NCI-H187 treated with DMSO at 0.1 percent for 48 hours (cell line): Measurements from ENCODE around the gene ZCCHC4.
"Not testable (repeated sequence)": the region's sequence is repeated elsewhere in the genome, so short reads cannot be mapped to it uniquely, and the experiment has no call there.

Source experiments
- DNase-seq: peaks from one replicate; lab custom pipeline; 2025; lab: John Stamatoyannopoulos, UW

ZCCHC4 gene

GRCh38 chr4:25321703-25322102 lies 9.1 kb downstream of the ZCCHC4 start:
- no peak for DNase-seq

- not testable (repeated sequence) for DNase-seq
These were observed 15.9 kb downstream of the ZCCHC4 start for GRCh38 chr4:25328463-25328862.

DNA sequence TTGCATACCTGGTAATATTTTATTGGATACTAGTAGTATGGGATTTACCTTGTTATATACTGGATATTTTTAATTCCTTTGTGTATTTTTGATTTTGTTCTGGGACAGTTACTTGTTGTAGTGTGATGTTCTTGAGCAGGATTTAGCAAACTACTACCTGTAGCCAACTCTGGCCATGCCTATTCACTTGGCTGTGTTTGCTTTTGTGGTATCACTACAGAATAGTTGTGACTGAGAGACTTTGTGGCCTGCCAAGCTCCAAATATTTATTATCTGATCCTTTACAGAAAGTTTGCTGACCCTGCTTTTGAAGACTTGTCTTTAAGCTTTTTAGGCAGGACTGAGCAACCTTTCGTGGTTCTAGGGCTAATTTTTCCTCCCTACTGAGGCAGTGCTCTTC lies 17.8 kb downstream of the ZCCHC4 start:
- DNase-seq, result no peak

- no peak for DNase-seq
These were observed 18.6 kb downstream of the ZCCHC4 start for GRCh38 chr4:25330905-25331808.

DNA sequence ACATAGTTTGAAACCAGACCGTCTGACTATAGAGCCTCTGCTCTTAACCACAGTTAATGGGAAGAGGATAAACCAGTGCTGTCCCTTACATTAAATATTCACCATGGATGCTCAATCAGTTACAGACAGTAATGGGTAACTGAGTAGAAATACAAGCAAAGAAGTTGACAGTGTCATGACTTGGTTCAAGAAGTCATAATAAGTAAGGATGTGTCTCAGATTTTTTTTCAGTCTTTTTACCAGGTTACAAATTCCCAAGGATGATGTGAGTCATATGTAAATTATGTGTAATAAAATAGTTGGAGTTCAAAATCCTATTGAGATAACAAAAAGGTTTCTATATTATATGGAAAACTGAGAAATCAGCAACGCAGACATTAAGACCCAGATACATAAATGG lies 31.1 kb downstream of the ZCCHC4 start:
- DNase-seq, result no peak

- DNase-seq, result no peak
These were observed 33.2 kb downstream of the ZCCHC4 start for GRCh38 chr4:25345744-25346143.

DNA sequence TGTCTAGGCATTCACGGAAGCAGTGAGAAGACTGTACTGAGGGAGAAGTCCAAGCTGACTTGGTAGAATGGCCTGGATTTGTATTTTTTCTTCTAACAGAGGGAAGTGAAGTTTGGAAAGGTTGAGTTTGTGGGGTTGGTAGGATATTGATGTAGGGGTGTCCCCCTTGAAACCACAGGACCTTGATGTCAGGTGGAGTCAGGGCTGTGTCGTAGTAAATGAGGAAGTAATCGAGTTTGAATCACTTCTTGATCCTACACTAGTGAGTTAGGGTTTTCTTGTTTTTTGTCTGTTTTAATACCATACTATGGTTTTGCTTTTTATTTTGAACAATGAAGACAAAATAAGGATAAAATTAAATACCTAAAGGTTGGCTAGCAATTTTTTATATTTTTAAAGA lies 34.3 kb downstream of the ZCCHC4 start:
- no peak for DNase-seq

GRCh38 chr4:25347473-25347872 lies 34.9 kb downstream of the ZCCHC4 start:
- DNase-seq, result no peak

GRCh38 chr4:25347971-25348370 lies 35.4 kb downstream of the ZCCHC4 start:
- DNase-seq, result no peak

DNA sequence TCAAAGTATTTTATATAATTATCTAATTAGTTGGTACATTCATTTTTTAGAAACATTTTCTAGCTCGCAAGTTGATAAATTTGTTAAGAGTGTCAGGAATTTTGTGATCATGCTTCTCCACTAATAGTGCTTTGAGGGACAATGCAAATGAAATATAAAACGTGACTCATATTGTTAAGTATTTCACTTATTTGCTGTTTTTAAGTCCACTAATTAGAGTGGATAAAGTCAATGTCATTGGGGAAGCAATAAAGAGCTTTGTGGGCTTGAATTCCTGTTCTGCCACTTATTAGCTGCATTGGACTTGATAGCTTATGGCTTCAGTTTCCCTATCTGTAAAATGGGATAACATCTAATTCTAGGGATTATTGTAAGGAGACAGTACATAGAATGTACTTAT lies 38.0 kb downstream of the ZCCHC4 start:
- DNase-seq, result no peak

DNA sequence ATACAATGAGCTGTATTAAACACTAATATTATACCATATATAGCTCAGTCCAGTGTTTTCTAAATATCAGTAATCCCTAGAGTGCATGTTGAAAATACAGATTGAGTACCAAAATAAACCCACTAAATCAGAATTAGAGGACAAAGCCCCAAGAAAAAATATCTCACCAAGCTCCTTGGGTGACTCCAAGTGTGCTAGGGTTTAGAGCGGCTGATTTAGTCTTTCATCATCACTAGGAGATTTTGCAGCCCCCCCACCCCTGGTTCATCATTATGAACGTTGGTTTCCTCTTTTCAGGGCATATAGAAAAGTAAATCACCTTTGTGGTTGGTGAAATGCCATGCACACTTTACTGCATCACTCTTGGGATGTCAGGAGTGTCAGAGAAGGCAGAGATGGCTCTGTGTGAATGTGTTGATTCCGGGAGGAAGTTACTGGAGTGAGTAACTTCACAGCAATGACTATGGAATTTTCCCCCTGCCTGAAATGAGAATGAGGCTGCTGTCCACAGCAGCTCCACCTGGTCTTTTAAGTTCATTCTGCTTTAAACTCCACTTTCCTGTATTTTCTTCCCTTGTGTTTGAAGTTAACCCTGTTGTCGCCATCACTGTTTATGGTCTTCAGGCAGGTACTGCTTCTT lies 39.3 kb downstream of the ZCCHC4 start:
- no peak for DNase-seq

DNA sequence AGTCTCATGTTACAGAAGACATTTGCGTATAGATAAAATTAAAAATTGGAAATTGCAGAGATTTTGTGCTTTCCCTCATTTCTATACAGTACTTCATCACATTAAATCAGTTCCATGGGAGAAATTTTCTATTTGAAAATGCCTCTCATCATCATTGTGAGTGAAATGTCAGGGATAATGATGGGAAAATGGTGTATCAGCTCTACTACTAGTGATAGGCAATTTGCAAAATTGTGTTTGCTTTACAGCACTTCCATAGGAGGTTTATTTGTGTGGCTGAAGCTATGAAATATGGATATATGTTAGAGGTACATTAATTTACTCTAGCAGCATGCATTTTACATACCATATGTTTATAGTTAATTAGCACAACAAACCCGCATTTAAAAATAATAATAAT lies 43.5 kb downstream of the ZCCHC4 start:
- DNase-seq, result no peak

- no peak for DNase-seq
These were observed 46.1 kb downstream of the ZCCHC4 start for GRCh38 chr4:25358515-25359275.

GRCh38 chr4:25361253-25361652 lies 48.7 kb downstream of the ZCCHC4 start:
- DNase-seq, result no peak

- DNase-seq, result peak; percentile 21
These were observed 54.5 kb downstream of the ZCCHC4 start for GRCh38 chr4:25367004-25367621.

- no peak for DNase-seq
These were observed 55.3 kb downstream of the ZCCHC4 start for GRCh38 chr4:25367877-25368276.

- no peak for DNase-seq
These were observed 55.7 kb downstream of the ZCCHC4 start for GRCh38 chr4:25368315-25368714.

DNA sequence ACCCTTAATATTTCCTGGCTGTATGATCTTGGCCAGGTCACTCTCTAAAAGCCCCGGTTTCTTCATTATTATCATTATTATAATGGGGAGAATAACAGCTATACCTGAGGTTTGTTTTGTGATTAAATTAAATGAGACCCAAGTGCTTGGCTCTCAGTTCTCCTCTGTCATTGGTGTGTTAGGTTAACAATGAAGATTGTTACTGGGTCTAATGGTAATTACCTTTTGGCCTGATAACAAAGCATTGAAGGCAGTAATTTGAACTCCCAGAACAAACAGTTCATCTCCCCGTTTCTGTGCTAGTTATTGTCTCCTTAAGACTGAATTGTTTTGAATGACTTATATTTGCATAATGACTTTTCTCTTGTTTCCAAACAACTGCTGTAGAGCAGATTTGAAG lies 57.7 kb downstream of the ZCCHC4 start:
- no peak for DNase-seq

GRCh38 chr4:25372549-25372948 lies 60.0 kb downstream of the ZCCHC4 start:
- DNase-seq, result not testable (repeated sequence)

DNA sequence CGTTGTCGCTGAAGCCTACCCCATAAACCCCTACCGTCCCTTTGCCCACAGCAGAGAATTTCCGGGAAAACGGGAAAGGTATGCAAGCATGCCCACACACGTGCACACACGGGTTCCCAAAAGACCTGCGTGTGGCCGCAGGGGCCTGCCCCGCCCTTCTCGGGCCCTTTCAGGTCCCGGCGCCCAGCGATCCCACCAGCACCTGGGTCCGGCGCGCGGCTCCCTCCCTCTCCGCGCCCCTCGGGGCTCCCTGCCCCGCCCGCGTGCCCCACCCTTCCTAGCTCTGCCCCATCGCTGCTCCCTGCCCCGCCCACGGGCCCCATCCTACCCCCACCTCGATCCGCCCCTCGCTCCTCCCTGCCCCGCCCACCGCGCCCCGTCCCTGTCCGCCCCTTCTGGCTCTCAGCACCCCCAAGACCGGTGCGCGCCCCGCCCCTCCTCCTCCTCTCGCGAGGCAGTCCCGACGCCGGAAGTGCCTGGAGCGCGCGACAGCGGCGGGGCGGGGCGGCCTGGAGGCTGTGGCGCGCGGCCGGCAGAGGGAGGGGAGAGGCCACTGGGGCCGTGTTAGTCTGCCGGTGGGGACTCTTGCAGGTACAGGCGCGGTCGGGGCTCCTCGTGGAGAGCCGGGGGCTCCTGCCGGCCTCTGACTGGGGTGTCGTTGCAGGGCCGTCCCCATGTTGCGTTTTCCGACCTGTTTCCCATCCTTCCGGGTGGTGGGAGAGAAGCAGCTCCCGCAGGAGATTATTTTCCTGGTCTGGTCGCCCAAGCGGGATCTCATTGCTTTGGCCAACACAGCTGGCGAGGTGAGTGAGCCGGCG lies 64.4 kb downstream of the ZCCHC4 start, which contains the start of gene ANAPC4:
TSS of gene ANAPC4 (plus strand) at position 510 of the 818 bp plus-strand sequence. CDS start at position 675, 165 bp downstream.
- DNase-seq, result peak; percentile 59
